ENCODE data around the gene ALKBH1.
A peak's percentile ranks its signal among the peaks of the same experiment; 100 is the strongest.

ALKBH1 gene

DNA sequence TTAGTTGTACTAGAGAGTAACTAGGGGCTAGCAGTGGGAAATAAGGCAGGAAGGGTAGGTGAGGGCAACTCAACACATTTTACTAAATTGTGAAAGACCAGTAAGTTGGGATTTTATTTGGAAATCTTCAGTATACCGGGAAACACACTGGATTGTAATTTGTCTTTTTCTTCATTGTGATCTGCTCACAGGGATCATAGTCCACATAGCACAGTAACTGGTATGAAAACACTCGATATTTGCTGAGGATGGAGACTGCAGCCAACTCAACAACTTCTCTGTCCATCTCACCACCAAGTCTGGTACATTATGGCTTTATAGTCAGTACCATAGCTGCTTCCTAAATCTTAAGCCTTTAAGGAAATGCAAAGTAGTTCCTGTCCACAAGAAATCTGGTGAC is 2.5 kb upstream of the ALKBH1 start:
- Histone ChIP-seq H3K36me3 (ENCODE audit: control insufficient read depth in 1 of 2, insufficient read depth in 2 of 2, low read depth in 1 of 2, low read length in 2 of 2) (peaks cover 14 to 49% of the 10 kb centered on the region in 2 experiments), H3K79me1 (replicated peaks; ENCODE audit: low read length, poor library complexity, severe bottlenecking) (peaks cover 25% of the 10 kb centered on the region), H3K9ac (ENCODE audit: low read length) (no peak overlapping the region), H3K4ac (ENCODE audit: low read depth in 1 of 2, low read length in 2 of 2) (no peak overlapping the region), H3K27ac (ENCODE audit: low read length, poor library complexity, severe bottlenecking) (no peak overlapping the region), H3K18ac (ENCODE audit: low read depth in 1 of 2, low read length in 2 of 2) (no peak overlapping the region), H4K8ac (ENCODE audit: low read length) (no peak overlapping the region), H2BK15ac (ENCODE audit: low read depth, poor library complexity, severe bottlenecking) (no peak overlapping the region), H3K4me1 (ENCODE audit: control insufficient read depth, insufficient read depth, low read depth, low read length) (peaks cover 1% of the 10 kb centered on the region), H4K91ac (ENCODE audit: low read length) (no peak overlapping the region), H3K14ac (ENCODE audit: low read length in 2 of 2) (no peak overlapping the region), H2BK12ac (ENCODE audit: low read length in 2 of 2) (no peak overlapping the region), H3K23ac (ENCODE audit: low read length in 2 of 2) (no peak overlapping the region), H3K4me2 (ENCODE audit: low read length, poor library complexity, severe bottlenecking) (no peak overlapping the region), H2AFZ (ENCODE audit: low read depth, low read length) (no peak overlapping the region), H3K9me3 (ENCODE audit: control insufficient read depth, low read length) (no peaks in the 10 kb centered on the region), H2BK5ac (ENCODE audit: low read depth, low read length, poor library complexity, severe bottlenecking) (peak overlapping the region; percentile 31), H2AK5ac (ENCODE audit: low read length, severe bottlenecking) (no peak overlapping the region), H3K4me3 (ENCODE audit: insufficient read depth in 1 of 2, low read depth in 1 of 2, low read length in 2 of 2) (no peak overlapping the region), H3K27me3 (ENCODE audit: control insufficient read depth in 1 of 2, insufficient read depth in 1 of 2, low read length in 2 of 2) (no peaks in the 10 kb centered on the region), H2BK120ac (ENCODE audit: low read depth, low read length) (no peak overlapping the region)
- DNase-seq: no peak
- WGBS: 100% methylated on average over 2 of the region's 2 CpGs

DNA sequence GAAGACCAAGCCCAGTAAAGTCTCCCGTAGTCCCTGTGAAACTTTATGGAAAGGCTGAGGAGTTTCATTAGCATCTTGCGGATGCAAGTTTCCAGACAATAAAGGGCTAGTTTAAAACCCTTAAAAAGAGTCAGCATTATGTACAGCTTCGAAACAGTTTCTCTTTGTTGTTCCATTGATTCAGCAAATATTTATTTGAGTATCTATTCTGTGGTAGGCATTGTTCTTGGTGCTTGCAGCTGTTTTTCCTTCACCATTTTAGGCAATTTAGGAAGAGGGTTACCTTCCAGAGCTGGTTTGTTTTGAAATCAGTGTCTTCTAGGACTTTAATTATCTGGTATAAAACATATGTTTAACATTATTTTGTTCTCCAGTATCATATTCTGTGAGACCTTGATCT is 1.6 kb upstream of the ALKBH1 start:
- no peak overlapping the region for H2BK15ac ChIP-seq (ENCODE audit: low read depth, poor library complexity, severe bottlenecking)
- H2BK5ac ChIP-seq (ENCODE audit: low read depth, low read length, poor library complexity, severe bottlenecking): no peak overlapping the region
- no peak overlapping the region for H2AK5ac ChIP-seq (ENCODE audit: low read length, severe bottlenecking)
- peaks cover 14 to 44% of the 10 kb centered on the region in 2 experiments for H3K36me3 ChIP-seq (ENCODE audit: control insufficient read depth in 1 of 2, insufficient read depth in 2 of 2, low read depth in 1 of 2, low read length in 2 of 2)
- peak overlapping the region; percentile 95 for H3K9ac ChIP-seq (ENCODE audit: low read length)
- H3K14ac ChIP-seq (ENCODE audit: low read length in 2 of 2): no peak overlapping the region
- H3K18ac ChIP-seq (ENCODE audit: low read depth in 1 of 2, low read length in 2 of 2): no peak overlapping the region
- WGBS: 65% methylated on average over 3 of the region's 3 CpGs
- H2BK120ac ChIP-seq (ENCODE audit: low read depth, low read length): no peak overlapping the region
- H3K4me3 ChIP-seq (ENCODE audit: insufficient read depth in 1 of 2, low read depth in 1 of 2, low read length in 2 of 2): peak overlapping the region in 1 of 2 experiments; percentile 100
- H3K27ac ChIP-seq (ENCODE audit: low read length, poor library complexity, severe bottlenecking): no peak overlapping the region
- peak overlapping the region; percentile 58 for H3K4me2 ChIP-seq (ENCODE audit: low read length, poor library complexity, severe bottlenecking)
- H3K4ac ChIP-seq (ENCODE audit: low read depth in 1 of 2, low read length in 2 of 2): no peak overlapping the region
- no peak for DNase-seq
- no peak overlapping the region for H3K23ac ChIP-seq (ENCODE audit: low read length in 2 of 2)
- peaks cover 1% of the 10 kb centered on the region for H3K4me1 ChIP-seq (ENCODE audit: control insufficient read depth, insufficient read depth, low read depth, low read length)
- H4K8ac ChIP-seq (ENCODE audit: low read length): no peak overlapping the region
- no peaks in the 10 kb centered on the region for H3K9me3 ChIP-seq (ENCODE audit: control insufficient read depth, low read length)
- H3K27me3 ChIP-seq (ENCODE audit: control insufficient read depth in 1 of 2, insufficient read depth in 1 of 2, low read length in 2 of 2): no peaks in the 10 kb centered on the region
- H4K91ac ChIP-seq (ENCODE audit: low read length): no peak overlapping the region
- no peak overlapping the region for H2BK12ac ChIP-seq (ENCODE audit: low read length in 2 of 2)
- no peak overlapping the region for H2AFZ ChIP-seq (ENCODE audit: low read depth, low read length)
- peaks cover 28% of the 10 kb centered on the region for H3K79me1 ChIP-seq (replicated peaks; ENCODE audit: low read length, poor library complexity, severe bottlenecking)

DNA sequence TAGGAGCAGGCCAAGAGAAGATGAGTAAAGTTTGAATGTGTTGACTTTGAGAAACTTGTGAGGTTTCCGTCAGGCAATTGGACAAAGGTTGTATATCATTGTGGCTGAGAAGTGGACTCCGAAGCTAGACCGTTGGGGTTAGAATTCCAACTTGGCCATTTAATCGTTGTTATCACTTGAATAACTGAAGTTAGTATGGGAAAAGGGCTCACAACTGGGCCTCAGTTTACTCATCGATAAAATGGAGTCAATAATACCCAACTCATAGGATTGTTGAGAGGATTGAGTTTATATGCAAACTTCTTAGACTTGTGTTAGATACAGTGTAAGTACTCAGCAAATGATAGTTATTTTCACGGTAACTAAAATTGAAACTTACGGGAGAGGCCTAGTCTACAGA is 926 bp upstream of the ALKBH1 start:
- peak overlapping the region in 1 of 2 experiments; percentile 100 for H3K4me3 ChIP-seq (ENCODE audit: insufficient read depth in 1 of 2, low read depth in 1 of 2, low read length in 2 of 2)

DNA sequence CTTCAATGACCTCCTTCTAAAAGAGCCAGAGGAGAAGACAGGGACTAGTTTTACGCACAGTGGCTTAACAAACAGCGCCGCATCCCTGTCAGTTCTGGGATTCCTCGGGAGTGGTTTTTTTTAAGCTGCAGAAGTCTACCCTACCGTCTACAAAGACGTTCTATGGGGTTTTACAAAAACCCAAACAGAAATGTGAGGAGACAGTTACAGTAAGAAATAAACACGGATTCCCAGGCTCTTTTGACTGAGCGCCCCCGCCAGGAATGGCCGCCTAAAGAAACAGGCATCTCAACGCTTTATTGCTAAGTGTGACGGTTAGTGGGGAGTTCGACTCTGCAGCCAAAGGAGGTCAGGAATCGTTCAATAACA is 484 bp downstream of the ALKBH1 start:
- H2BK5ac ChIP-seq (ENCODE audit: low read depth, low read length, poor library complexity, severe bottlenecking): peak overlapping the region; percentile 46
- H3K4ac ChIP-seq (ENCODE audit: low read depth in 1 of 2, low read length in 2 of 2): peak overlapping the region; percentile 28 to 91
- DNase-seq: peak; percentile 71
- H2AK5ac ChIP-seq (ENCODE audit: low read length, severe bottlenecking): no peak overlapping the region
- peak overlapping the region; percentile 94 for H2AFZ ChIP-seq (ENCODE audit: low read depth, low read length)
- H2BK120ac ChIP-seq (ENCODE audit: low read depth, low read length): no peak overlapping the region
- H3K27me3 ChIP-seq (ENCODE audit: control insufficient read depth in 1 of 2, insufficient read depth in 1 of 2, low read length in 2 of 2): no peaks in the 10 kb centered on the region
- H3K9ac ChIP-seq (ENCODE audit: low read length): peak overlapping the region; percentile 95
- H2BK12ac ChIP-seq (ENCODE audit: low read length in 2 of 2): no peak overlapping the region
- H3K4me2 ChIP-seq (ENCODE audit: low read length, poor library complexity, severe bottlenecking): peak overlapping the region; percentile 74
- H4K8ac ChIP-seq (ENCODE audit: low read length): peak overlapping the region; percentile 96
- peak overlapping the region in 1 of 2 experiments; percentile 18 for H3K14ac ChIP-seq (ENCODE audit: low read length in 2 of 2)
- peak overlapping the region; percentile 97 to 100 for H3K4me3 ChIP-seq (ENCODE audit: insufficient read depth in 1 of 2, low read depth in 1 of 2, low read length in 2 of 2)
- peaks cover 32% of the 10 kb centered on the region for H3K79me1 ChIP-seq (replicated peaks; ENCODE audit: low read length, poor library complexity, severe bottlenecking)
- H3K23ac ChIP-seq (ENCODE audit: low read length in 2 of 2): peak overlapping the region in 1 of 2 experiments; percentile 57
- peak overlapping the region; percentile 10 for H3K27ac ChIP-seq (ENCODE audit: low read length, poor library complexity, severe bottlenecking)
- H4K91ac ChIP-seq (ENCODE audit: low read length): peak overlapping the region; percentile 78
- H3K9me3 ChIP-seq (ENCODE audit: control insufficient read depth, low read length): no peaks in the 10 kb centered on the region
- no peak overlapping the region for H2BK15ac ChIP-seq (ENCODE audit: low read depth, poor library complexity, severe bottlenecking)
- H3K4me1 ChIP-seq (ENCODE audit: control insufficient read depth, insufficient read depth, low read depth, low read length): peaks cover 1% of the 10 kb centered on the region
- peak overlapping the region; percentile 76 to 82 for H3K18ac ChIP-seq (ENCODE audit: low read depth in 1 of 2, low read length in 2 of 2)
- WGBS: 1% methylated on average over 13 of the region's 14 CpGs
- peaks cover 17 to 42% of the 10 kb centered on the region in 2 experiments for H3K36me3 ChIP-seq (ENCODE audit: control insufficient read depth in 1 of 2, insufficient read depth in 2 of 2, low read depth in 1 of 2, low read length in 2 of 2)

More for the DNA sequence above, 926 bp upstream of the ALKBH1 start:
- WGBS: 33% methylated on average over 6 of the region's 7 CpGs
- Histone ChIP-seq H3K4ac (ENCODE audit: low read depth in 1 of 2, low read length in 2 of 2) (no peak overlapping the region), H3K18ac (ENCODE audit: low read depth in 1 of 2, low read length in 2 of 2) (no peak overlapping the region), H2BK15ac (ENCODE audit: low read depth, poor library complexity, severe bottlenecking) (no peak overlapping the region), H3K23ac (ENCODE audit: low read length in 2 of 2) (no peak overlapping the region), H3K27ac (ENCODE audit: low read length, poor library complexity, severe bottlenecking) (no peak overlapping the region), H2BK12ac (ENCODE audit: low read length in 2 of 2) (no peak overlapping the region), H3K27me3 (ENCODE audit: control insufficient read depth in 1 of 2, insufficient read depth in 1 of 2, low read length in 2 of 2) (no peaks in the 10 kb centered on the region), H3K4me2 (ENCODE audit: low read length, poor library complexity, severe bottlenecking) (peak overlapping the region; percentile 86), H3K79me1 (replicated peaks; ENCODE audit: low read length, poor library complexity, severe bottlenecking) (peaks cover 30% of the 10 kb centered on the region), H4K91ac (ENCODE audit: low read length) (no peak overlapping the region), H3K9ac (ENCODE audit: low read length) (peak overlapping the region; percentile 95), H2BK120ac (ENCODE audit: low read depth, low read length) (no peak overlapping the region), H2AFZ (ENCODE audit: low read depth, low read length) (no peak overlapping the region), H3K9me3 (ENCODE audit: control insufficient read depth, low read length) (no peaks in the 10 kb centered on the region), H2BK5ac (ENCODE audit: low read depth, low read length, poor library complexity, severe bottlenecking) (no peak overlapping the region), H3K14ac (ENCODE audit: low read length in 2 of 2) (no peak overlapping the region), H2AK5ac (ENCODE audit: low read length, severe bottlenecking) (no peak overlapping the region), H3K36me3 (ENCODE audit: control insufficient read depth in 1 of 2, insufficient read depth in 2 of 2, low read depth in 1 of 2, low read length in 2 of 2) (peaks cover 8 to 44% of the 10 kb centered on the region in 2 experiments), H4K8ac (ENCODE audit: low read length) (no peak overlapping the region), H3K4me1 (ENCODE audit: control insufficient read depth, insufficient read depth, low read depth, low read length) (peaks cover 1% of the 10 kb centered on the region)
- no peak for DNase-seq
